ENCODE results near the gene CAPN5. TPM values are rescaled to one million over a fixed set of nuclear protein-coding genes. Genes with fewer than 3 reads are reported as not detected.

Gene CAPN5
- total and polyA plus RNA-seq, 5 donors: 2.9 to 6.9 (median 5.2) TPM

GRCh38 chr11:77167111-77167626, 100.4 kb downstream of the CAPN5 start:
- H3K9me3 ChIP-seq (ENCODE audit: control insufficient read depth, low read length): no peaks in the 10 kb centered on the region
- H3K27ac ChIP-seq (ENCODE audit: low read length): no peak overlapping the region
- H3K27me3 ChIP-seq (ENCODE audit: control insufficient read depth, insufficient read depth): no peaks in the 10 kb centered on the region
- ATAC-seq (no peak), DNase-seq (peak in 1 of 3 donors; percentile 17)
- H3K4me1 ChIP-seq (ENCODE audit: control insufficient read depth, insufficient read depth, low read length): no peaks in the 10 kb centered on the region
- 94% methylated on average over 9 of the region's 9 CpGs for WGBS
- H3K4me3 ChIP-seq (ENCODE audit: low read length): no peak overlapping the region
- intact Hi-C loops (cut with DNase I): no loop called here

GRCh38 chr11:77167791-77168190, 101.0 kb downstream of the CAPN5 start:
- ATAC-seq: no peak
- WGBS: 75% methylated on average over 8 of the region's 8 CpGs

GRCh38 chr11:77170107-77170506, 103.3 kb downstream of the CAPN5 start:
- Histone ChIP-seq H3K4me3 (ENCODE audit: low read length) (no peak overlapping the region), H3K27me3 (ENCODE audit: control insufficient read depth, insufficient read depth) (no peaks in the 10 kb centered on the region), H3K27ac (ENCODE audit: low read length) (no peak overlapping the region), H3K4me1 (ENCODE audit: control insufficient read depth, insufficient read depth, low read length) (no peaks in the 10 kb centered on the region), H3K9me3 (ENCODE audit: control insufficient read depth, low read length) (no peaks in the 10 kb centered on the region)
- ATAC-seq: no peak
- 96% methylated on average over 5 of the region's 5 CpGs for WGBS
- intact Hi-C loops (cut with DNase I): no loop called here
- DNase-seq: peak in 1 of 3 donors; percentile 18

More at GRCh38 chr11:77167791-77168190, 101.0 kb downstream of the CAPN5 start:
- no peak overlapping the region for H3K4me3 ChIP-seq (ENCODE audit: low read length)
- H3K27me3 ChIP-seq (ENCODE audit: control insufficient read depth, insufficient read depth): no peaks in the 10 kb centered on the region
- H3K9me3 ChIP-seq (ENCODE audit: control insufficient read depth, low read length): no peaks in the 10 kb centered on the region
- no peak overlapping the region for H3K27ac ChIP-seq (ENCODE audit: low read length)
- H3K4me1 ChIP-seq (ENCODE audit: control insufficient read depth, insufficient read depth, low read length): no peaks in the 10 kb centered on the region
- DNase-seq: peak in 2 of 3 donors; percentile 5 to 37
- intact Hi-C loops (cut with DNase I): no loop called here

- intact Hi-C loops (cut with DNase I): no loop called here
- DNase-seq: no peak
- Histone ChIP-seq H3K9me3 (ENCODE audit: control insufficient read depth, low read length) (no peaks in the 10 kb centered on the region), H3K27ac (ENCODE audit: low read length) (no peak overlapping the region), H3K4me3 (ENCODE audit: low read length) (no peak overlapping the region), H3K4me1 (ENCODE audit: control insufficient read depth, insufficient read depth, low read length) (no peaks in the 10 kb centered on the region), H3K27me3 (ENCODE audit: control insufficient read depth, insufficient read depth) (no peaks in the 10 kb centered on the region)
- 92% methylated on average over 8 of the region's 8 CpGs for WGBS
- no peak for ATAC-seq
Observed at GRCh38 chr11:77171254-77171653, 104.5 kb downstream of the CAPN5 start.

GRCh38 chr11:77171885-77172665, 105.3 kb downstream of the CAPN5 start:
- intact Hi-C loops (cut with DNase I): no loop called here
- 59% methylated on average over 20 of the region's 20 CpGs for WGBS
- Histone ChIP-seq H3K4me1 (ENCODE audit: control insufficient read depth, insufficient read depth, low read length) (no peaks in the 10 kb centered on the region), H3K4me3 (ENCODE audit: low read length) (no peak overlapping the region), H3K9me3 (ENCODE audit: control insufficient read depth, low read length) (no peaks in the 10 kb centered on the region), H3K27me3 (ENCODE audit: control insufficient read depth, insufficient read depth) (no peaks in the 10 kb centered on the region), H3K27ac (ENCODE audit: low read length) (no peak overlapping the region)
- DNase-seq (peak in 1 of 3 donors; percentile 39), ATAC-seq (peak in 1 of 2 donors; percentile 18)

- DNase-seq (peak; percentile 44 to 77 (median 71)), ATAC-seq (peak; percentile 19 to 83)
- Histone ChIP-seq H3K9me3 (ENCODE audit: control insufficient read depth, low read length) (no peaks in the 10 kb centered on the region), H3K4me3 (ENCODE audit: low read length) (no peak overlapping the region), H3K27me3 (ENCODE audit: control insufficient read depth, insufficient read depth) (no peaks in the 10 kb centered on the region), H3K27ac (ENCODE audit: low read length) (no peak overlapping the region), H3K4me1 (ENCODE audit: control insufficient read depth, insufficient read depth, low read length) (no peaks in the 10 kb centered on the region)
- intact Hi-C loops (cut with DNase I): no loop called here
- WGBS: 51% methylated on average over 16 of the region's 16 CpGs
Observed at GRCh38 chr11:77172666-77172982, 105.9 kb downstream of the CAPN5 start.

GRCh38 chr11:77173494-77173893, 106.7 kb downstream of the CAPN5 start:
- Histone ChIP-seq H3K9me3 (ENCODE audit: control insufficient read depth, low read length) (no peaks in the 10 kb centered on the region), H3K4me1 (ENCODE audit: control insufficient read depth, insufficient read depth, low read length) (no peaks in the 10 kb centered on the region), H3K27me3 (ENCODE audit: control insufficient read depth, insufficient read depth) (no peaks in the 10 kb centered on the region), H3K4me3 (ENCODE audit: low read length) (no peak overlapping the region), H3K27ac (ENCODE audit: low read length) (no peak overlapping the region)
- DNase-seq (peak in 2 of 3 donors; percentile 65 to 66), ATAC-seq (no peak)
- intact Hi-C loops (cut with DNase I): no loop called here
- 49% methylated on average over 10 of the region's 10 CpGs for WGBS

GRCh38 chr11:77174559-77174958, 107.8 kb downstream of the CAPN5 start:
- Histone ChIP-seq H3K4me3 (ENCODE audit: low read length) (no peak overlapping the region), H3K4me1 (ENCODE audit: control insufficient read depth, insufficient read depth, low read length) (no peaks in the 10 kb centered on the region), H3K9me3 (ENCODE audit: control insufficient read depth, low read length) (no peaks in the 10 kb centered on the region), H3K27me3 (ENCODE audit: control insufficient read depth, insufficient read depth) (no peaks in the 10 kb centered on the region), H3K27ac (ENCODE audit: low read length) (no peak overlapping the region)
- intact Hi-C loops (cut with DNase I): no loop called here
- DNase-seq (peak in 1 of 3 donors; percentile 54), ATAC-seq (no peak)
- 89% methylated on average over 16 of the region's 16 CpGs for WGBS

- Histone ChIP-seq H3K4me3 (ENCODE audit: low read length) (no peak overlapping the region), H3K27ac (ENCODE audit: low read length) (peak overlapping the region; percentile 15), H3K4me1 (ENCODE audit: control insufficient read depth, insufficient read depth, low read length) (no peaks in the 10 kb centered on the region), H3K9me3 (ENCODE audit: control insufficient read depth, low read length) (no peaks in the 10 kb centered on the region), H3K27me3 (ENCODE audit: control insufficient read depth, insufficient read depth) (no peaks in the 10 kb centered on the region)
- peak in 2 of 3 donors; percentile 66 to 75 for DNase-seq
- intact Hi-C loops (cut with DNase I): no loop called here
- WGBS: 80% methylated on average over 15 of the region's 15 CpGs
- ATAC-seq: peak in 1 of 2 donors; percentile 25
Observed at GRCh38 chr11:77175021-77175842, 108.5 kb downstream of the CAPN5 start.
